Right forelimb (tissue), 1 donor: Measurements from ENCODE around the gene NEU4.

Experiments used
- DNase-seq: peaks from one replicate; pipeline ENCODE4 v3.0.0-alpha.2; 2018

The NEU4 gene

DNA sequence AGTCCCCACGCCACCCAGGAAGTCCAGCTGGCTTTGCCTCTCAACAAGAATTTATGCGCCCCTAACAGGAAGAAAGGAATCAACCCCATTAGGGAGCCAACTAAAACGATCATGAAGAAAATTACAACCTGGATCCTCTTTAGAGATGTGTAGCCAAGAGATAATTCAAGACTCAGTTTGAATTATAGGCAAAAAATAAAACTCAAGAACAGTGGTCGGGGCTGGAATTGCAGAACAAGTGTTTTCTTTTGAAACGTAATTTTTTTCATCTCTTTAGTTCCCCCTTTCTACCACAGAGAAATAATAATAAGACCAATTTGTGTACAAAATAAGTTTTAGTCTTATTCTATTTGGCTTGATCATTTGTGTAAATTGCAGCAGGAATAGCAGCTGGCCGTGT is 27.3 kb downstream of the NEU4 start:
- DNase-seq, result no peak

DNA sequence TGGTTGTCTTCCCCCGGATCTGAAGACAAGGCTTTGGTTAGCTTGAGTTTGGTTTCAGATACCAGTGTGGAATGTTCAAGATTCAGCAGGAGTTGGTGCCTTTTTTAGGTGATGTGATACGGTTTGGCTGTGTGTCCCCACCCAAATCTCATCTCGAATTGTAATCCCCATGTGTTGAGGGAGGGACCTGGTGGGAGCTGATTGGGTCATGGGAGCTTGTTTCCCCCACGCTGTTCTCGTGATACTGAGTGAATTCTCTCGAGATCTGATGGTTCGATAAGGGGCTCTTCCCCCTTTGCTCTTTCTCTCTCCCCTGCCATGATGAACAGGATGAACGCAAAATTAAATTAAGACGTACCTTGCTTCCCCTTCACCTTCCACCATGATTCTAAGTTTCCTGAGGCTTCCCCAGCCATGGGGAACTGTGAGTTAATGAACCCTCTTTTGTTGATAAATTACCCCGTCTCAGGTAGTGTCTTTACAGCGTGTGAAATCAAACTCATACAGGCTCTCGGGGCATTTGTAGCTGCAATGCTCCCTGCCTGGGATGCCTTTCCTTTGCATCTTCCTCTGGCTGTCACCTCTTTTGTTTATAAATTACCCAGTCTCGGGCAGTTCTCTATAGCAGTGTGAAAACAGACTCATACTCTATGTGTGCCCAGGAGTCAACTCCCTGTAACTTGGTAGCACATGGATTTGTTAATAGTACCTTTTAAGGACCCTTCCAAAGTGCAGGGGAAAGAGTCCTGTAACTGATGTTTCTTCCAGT is 28.4 kb downstream of the NEU4 start:
- DNase-seq, result no peak

GRCh38 chr2:241841181-241842066 is 32.4 kb downstream of the NEU4 start:
- no peak for DNase-seq

GRCh38 chr2:241842067-241842415 is 33.0 kb downstream of the NEU4 start:
- no peak for DNase-seq

DNA sequence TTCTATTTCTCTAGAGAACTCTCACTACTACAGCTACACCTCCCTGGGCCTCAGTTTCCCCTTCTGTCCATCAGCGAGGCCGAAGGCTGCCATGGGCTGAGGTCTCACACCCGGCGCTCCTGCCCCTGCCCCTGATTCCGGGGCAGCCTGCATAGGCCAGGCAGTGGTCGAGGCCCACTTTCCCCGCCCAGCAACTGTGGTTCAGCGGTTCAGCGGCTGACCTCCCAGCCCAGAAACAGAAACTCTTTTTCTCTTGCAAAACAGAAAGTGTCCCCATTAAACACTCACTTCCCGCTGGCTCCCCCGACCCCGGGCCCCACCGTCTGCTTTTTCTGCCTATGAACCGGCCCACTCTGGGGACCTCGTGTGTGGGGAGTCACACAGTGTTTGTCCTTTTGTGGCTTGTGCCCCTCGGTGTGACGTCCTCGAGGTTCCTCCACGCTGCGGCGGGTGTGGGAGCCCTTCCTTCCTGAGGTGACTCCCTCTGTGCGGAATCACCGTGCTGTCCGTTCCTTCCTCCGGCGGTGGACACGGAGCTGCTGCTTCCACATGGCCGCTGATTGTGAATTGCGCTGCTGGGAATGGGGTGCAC is 33.7 kb downstream of the NEU4 start:
- no peak for DNase-seq

DNA sequence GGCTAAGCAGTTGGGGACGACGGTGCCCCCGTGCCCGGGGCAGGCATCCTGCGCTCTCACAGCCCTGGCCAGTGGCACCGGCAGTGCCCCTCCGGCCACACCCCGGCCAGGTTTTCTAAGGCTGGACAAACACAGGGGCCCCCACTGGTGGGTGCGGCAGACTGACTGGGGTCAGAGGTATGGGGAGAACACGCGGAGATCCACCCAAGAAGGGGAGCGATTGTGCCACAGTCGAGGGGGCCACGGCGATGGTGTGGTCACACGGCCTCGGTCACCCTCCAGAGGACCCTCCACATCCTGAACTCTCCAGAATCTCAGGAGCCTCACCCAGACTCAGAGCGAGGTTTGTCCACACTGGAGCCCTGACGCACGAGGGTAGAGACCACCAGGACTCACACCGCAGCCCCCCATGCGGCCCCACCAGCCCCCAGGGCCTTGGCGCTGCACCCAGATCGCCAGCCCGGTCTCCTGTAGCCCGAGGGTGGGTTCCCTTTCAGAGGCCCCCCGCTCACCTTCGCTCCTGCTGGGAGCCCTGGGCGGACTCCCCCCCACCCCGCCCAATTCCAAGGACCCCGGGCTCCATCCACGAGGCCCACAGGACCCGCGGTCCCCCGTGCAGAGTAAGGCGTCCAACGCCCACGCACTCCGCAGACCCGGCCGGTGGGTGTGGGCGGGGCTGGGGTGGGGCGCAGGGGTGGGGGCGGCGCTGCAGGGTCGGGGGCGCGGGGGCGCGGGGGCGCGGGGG is 34.5 kb downstream of the NEU4 start:
- no peak for DNase-seq

DNA sequence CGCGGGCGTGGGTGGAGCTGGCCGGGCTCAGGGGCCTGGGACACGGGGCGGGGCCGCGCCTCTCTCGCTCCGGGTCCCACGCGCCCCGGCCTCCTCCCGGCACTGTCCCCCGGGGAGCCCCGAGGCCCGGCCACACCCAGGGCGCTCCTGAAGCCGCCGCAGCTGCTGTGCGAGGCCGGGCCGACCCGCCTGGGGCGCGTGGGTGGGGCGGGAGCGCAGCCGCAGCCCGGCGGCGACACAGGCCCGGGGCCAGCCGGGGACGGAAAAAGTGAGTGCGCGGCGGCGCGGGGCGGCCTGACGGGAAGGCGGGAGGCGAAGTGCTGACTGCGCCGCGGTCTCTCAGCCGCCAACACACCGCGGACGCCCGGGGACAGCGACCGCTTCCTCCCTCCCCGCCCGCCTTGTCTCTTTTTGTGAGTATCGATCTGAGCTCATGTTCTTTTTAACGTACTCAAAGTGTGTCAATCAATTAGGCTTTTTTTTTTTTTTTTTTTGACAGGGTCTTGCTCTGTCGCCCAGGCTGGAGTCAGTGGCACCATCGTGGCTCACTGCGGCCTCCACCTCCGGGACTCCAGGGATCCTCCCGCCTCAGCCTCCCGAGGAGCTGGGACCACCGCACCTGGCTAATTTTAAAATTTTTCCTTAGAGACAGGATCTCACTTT is 35.2 kb downstream of the NEU4 start:
- peak; percentile 89 for DNase-seq

- DNase-seq, result no peak
Measured at GRCh38 chr2:241844831-241845578, 36.0 kb downstream of the NEU4 start.

DNA sequence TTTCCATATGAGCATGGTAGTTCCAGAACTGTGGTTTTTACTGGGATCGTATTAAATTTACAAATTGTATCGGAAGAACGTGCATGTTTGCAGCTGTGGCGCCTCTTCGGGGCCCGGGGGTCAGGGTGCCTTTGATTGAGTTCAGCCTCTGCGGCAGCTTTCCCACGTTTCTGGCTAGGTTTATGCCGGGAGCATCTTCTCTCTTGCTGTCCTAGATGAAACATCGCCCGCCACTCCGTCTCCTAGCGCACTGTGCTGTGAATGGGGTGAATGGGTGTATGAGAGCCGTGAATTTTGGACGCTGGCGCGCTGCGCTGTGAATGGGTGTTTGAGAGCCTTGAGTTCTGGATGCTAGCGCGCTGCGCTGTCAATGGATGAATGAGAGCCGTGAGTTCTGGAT is 37.4 kb downstream of the NEU4 start:
- DNase-seq, result no peak

- no peak for DNase-seq
Measured at GRCh38 chr2:241848761-241849615, 40.0 kb downstream of the NEU4 start.

GRCh38 chr2:241849616-241850543 is 40.9 kb downstream of the NEU4 start:
- DNase-seq, result no peak

GRCh38 chr2:241850544-241851324 is 41.7 kb downstream of the NEU4 start:
- DNase-seq, result no peak

GRCh38 chr2:241851325-241852115 is 42.5 kb downstream of the NEU4 start:
- no peak for DNase-seq

DNA sequence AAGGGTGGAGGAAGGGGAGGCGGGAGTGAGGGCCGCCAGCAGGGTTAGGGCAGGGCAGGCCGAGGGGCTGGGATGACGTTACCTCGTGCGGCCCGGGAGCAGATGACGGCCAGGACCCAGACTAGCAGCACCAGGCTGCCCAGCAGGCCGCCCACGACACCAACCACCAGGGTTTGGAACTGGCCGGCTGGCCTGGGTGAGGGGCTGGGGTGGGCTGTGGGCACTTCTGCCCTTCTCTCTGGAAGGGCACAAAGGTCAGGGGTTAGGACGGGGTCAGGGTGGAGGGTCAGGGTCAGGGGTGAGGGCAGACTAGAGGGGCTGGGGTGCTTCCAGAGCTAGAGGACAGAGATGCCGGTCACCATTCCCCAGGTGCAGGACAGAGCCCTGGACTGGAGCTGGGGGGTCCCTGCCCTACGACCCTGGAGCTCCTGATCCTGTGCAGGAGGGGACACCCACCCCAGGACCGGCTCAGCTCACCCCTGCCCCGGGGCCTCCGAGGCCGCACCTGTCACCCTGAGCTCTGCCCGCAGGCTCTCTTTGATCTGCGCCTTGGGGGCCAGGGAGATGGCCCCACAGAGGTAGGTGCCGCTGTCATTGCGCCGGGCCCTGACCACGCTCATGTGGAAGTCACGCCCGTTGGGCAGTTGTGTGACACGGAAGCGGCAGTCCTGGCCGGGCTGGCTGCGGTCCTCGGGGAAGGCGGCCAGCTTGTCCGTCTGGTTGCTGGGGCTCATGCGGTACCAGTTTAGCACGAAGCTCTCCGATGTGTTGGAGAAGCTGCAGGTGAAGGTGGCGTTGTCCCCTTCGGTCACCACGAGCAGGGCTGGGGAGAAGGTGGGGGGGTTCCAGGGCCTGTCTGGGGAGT is 43.4 kb downstream of the NEU4 start:
- DNase-seq, result no peak

GRCh38 chr2:241852981-241853631 is 44.1 kb downstream of the NEU4 start:
- DNase-seq, result no peak

GRCh38 chr2:241853651-241854341 is 44.8 kb downstream of the NEU4 start:
- DNase-seq, result no peak
